HG03039 (cell line): ENCODE results near the gene HS6ST2.

ENCODE experiments used
- ATAC-seq: cut with Tn5 transposase; IDR thresholded peaks from one replicate; pipeline ENCODE4 v1.9.1; 2021; ENCODE audit warnings: mild to moderate bottlenecking, moderate library complexity; ENCODE audit not compliant: unreplicated experiment

The HS6ST2 gene

GRCh38 chrX:132853040-132853439 lies 105.4 kb downstream of the HS6ST2 start:
- ATAC-seq, result no peak

GRCh38 chrX:132848296-132848970 lies 110.0 kb downstream of the HS6ST2 start:
- no peak for ATAC-seq

GRCh38 chrX:132843363-132843762 lies 115.1 kb downstream of the HS6ST2 start:
- ATAC-seq, result no peak

GRCh38 chrX:132842460-132843238 lies 115.8 kb downstream of the HS6ST2 start:
- ATAC-seq, result no peak

- ATAC-seq, result no peak
Measured at GRCh38 chrX:132837967-132838366, 120.5 kb downstream of the HS6ST2 start.

GRCh38 chrX:132837126-132837525 lies 121.3 kb downstream of the HS6ST2 start:
- no peak for ATAC-seq

- no peak for ATAC-seq
Measured at GRCh38 chrX:132836471-132836870, 122.0 kb downstream of the HS6ST2 start.

GRCh38 chrX:132834741-132835140 lies 123.7 kb downstream of the HS6ST2 start:
- ATAC-seq, result no peak

- ATAC-seq, result no peak
Measured at GRCh38 chrX:132834109-132834508, 124.3 kb downstream of the HS6ST2 start.

- ATAC-seq, result no peak
Measured at GRCh38 chrX:132833373-132833772, 125.1 kb downstream of the HS6ST2 start.

GRCh38 chrX:132831336-132831973 lies 127.0 kb downstream of the HS6ST2 start:
- ATAC-seq, result no peak

- ATAC-seq, result no peak
Measured at GRCh38 chrX:132822634-132823012, 135.8 kb downstream of the HS6ST2 start.

- ATAC-seq, result no peak
Measured at GRCh38 chrX:132821974-132822633, 136.3 kb downstream of the HS6ST2 start.

- ATAC-seq, result no peak
Measured at GRCh38 chrX:132820675-132821074, 137.8 kb downstream of the HS6ST2 start.

- ATAC-seq, result no peak
Measured at GRCh38 chrX:132819711-132820264, 138.6 kb downstream of the HS6ST2 start.

- no peak for ATAC-seq
Measured at GRCh38 chrX:132818638-132819037, 139.8 kb downstream of the HS6ST2 start.

GRCh38 chrX:132815643-132816042 lies 142.8 kb downstream of the HS6ST2 start:
- ATAC-seq, result no peak

GRCh38 chrX:132810964-132811712 lies 147.3 kb downstream of the HS6ST2 start:
- ATAC-seq, result no peak

GRCh38 chrX:132810488-132810887 lies 147.9 kb downstream of the HS6ST2 start:
- ATAC-seq, result no peak

GRCh38 chrX:132809581-132809980 lies 148.8 kb downstream of the HS6ST2 start:
- no peak for ATAC-seq
